ENCODE measurements around the gene DSC3. TPM values are rescaled to one million over a fixed set of nuclear protein-coding genes. Genes with fewer than 3 reads are reported as not detected.

Gene DSC3
- total RNA-seq, 1 donor from 2014 or later: 0.24 TPM

- no peak for TF ChIP-seq CTCF (IDR thresholded peaks at IDR 0.05)
- Histone ChIP-seq H3K36me3 (no peaks in the 10 kb centered on the region), H3K27me3 (ENCODE audit: low read depth) (no peaks in the 10 kb centered on the region), H3K4me3 (no peak overlapping the region), H3K27ac (no peak overlapping the region), H3K4me1 (no peaks in the 10 kb centered on the region), H3K9me3 (no peaks in the 10 kb centered on the region)
- intact Hi-C loops (cut with DNase I): no loop called here
- ATAC-seq (no peak), DNase-seq (no peak)
Measured at GRCh38 chr18:30957066-30957465, 85.5 kb downstream of the DSC3 start.

- intact Hi-C loops (cut with DNase I): no loop called here
- no peaks in the 10 kb centered on the region for H3K9me3 ChIP-seq
- DNase-seq (no peak), ATAC-seq (no peak)
- no peaks in the 10 kb centered on the region for H3K36me3 ChIP-seq
- H3K27ac ChIP-seq: no peak overlapping the region
- H3K27me3 ChIP-seq (ENCODE audit: low read depth): no peaks in the 10 kb centered on the region
- H3K4me1 ChIP-seq: no peaks in the 10 kb centered on the region
- TF ChIP-seq CTCF (IDR thresholded peaks at IDR 0.05): no peak
- H3K4me3 ChIP-seq: no peak overlapping the region
Measured at GRCh38 chr18:30954262-30954661, 88.3 kb downstream of the DSC3 start.

GRCh38 chr18:30945761-30946160 is 96.8 kb downstream of the DSC3 start:
- no peak for DNase-seq
- Histone ChIP-seq H3K27ac (no peak overlapping the region), H3K27me3 (ENCODE audit: low read depth) (no peaks in the 10 kb centered on the region), H3K4me1 (no peaks in the 10 kb centered on the region), H3K36me3 (no peaks in the 10 kb centered on the region), H3K9me3 (no peaks in the 10 kb centered on the region), H3K4me3 (no peak overlapping the region)
- ATAC-seq: no peak
- intact Hi-C loops (cut with DNase I): no loop called here
- TF ChIP-seq CTCF (IDR thresholded peaks at IDR 0.05): no peak

GRCh38 chr18:30944773-30945417 is 97.6 kb downstream of the DSC3 start:
- DNase-seq: no peak
- Histone ChIP-seq H3K4me3 (no peak overlapping the region), H3K27me3 (ENCODE audit: low read depth) (no peaks in the 10 kb centered on the region), H3K36me3 (no peaks in the 10 kb centered on the region), H3K4me1 (no peaks in the 10 kb centered on the region), H3K9me3 (no peaks in the 10 kb centered on the region), H3K27ac (no peak overlapping the region)
- no peak for TF ChIP-seq CTCF (IDR thresholded peaks at IDR 0.05)
- ATAC-seq: no peak
- intact Hi-C loops (cut with DNase I): no loop called here

GRCh38 chr18:30940952-30941539 is 101.5 kb downstream of the DSC3 start:
- Histone ChIP-seq H3K36me3 (no peaks in the 10 kb centered on the region), H3K4me1 (no peaks in the 10 kb centered on the region), H3K4me3 (no peak overlapping the region), H3K27ac (no peak overlapping the region), H3K27me3 (ENCODE audit: low read depth) (no peaks in the 10 kb centered on the region), H3K9me3 (no peaks in the 10 kb centered on the region)
- ATAC-seq: no peak
- intact Hi-C loops (cut with DNase I): no loop called here
- no peak for TF ChIP-seq CTCF (IDR thresholded peaks at IDR 0.05)
- no peak for DNase-seq

Other genes with a start within 250 kb of the DSC3 start
- 17.6 TPM for gene DSC2, start 59.7 kb upstream of the DSC3 start, total RNA-seq
- not detected for gene DSC1, start 120.1 kb upstream of the DSC3 start, total RNA-seq

Data from lower lobe of right lung (tissue), 2 donors.